ENCODE data around the gene SKOR1. TPM values are rescaled to one million over a fixed set of nuclear protein-coding genes. Genes with fewer than 3 reads are reported as not detected.

The SKOR1 gene
- total and polyA plus RNA-seq, 2 of the 4 experiments (the other 2 are of a cell fraction): 0.03 TPM; not detected in 1

DNA sequence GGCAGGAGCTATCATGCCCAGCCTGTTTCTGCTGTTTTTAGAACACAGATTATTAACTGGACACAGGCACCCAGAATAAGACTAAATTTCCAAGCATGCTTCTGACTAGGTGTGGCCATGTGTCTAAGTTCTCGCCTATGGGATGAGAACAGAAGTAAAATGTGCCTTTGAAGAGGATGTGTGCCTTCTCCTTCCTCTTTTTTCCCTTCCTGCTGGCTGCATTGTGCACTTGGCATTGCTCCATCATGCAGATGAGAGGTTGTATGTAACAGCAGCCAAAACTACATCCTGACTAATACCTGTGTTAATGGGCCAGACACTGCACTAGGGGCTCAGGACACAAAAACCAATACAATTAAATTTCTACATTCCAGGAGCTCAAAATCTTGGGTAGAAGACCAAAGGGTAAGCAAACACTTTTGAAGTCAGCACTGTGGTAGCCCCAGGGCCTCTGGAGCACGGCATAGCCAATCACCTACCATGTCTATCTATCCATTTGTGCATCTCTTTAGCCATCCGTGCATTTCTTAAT, 55.4 kb downstream of the SKOR1 start:
- H3K4me1 ChIP-seq (ENCODE audit: control insufficient read depth, insufficient read depth, low read length): 0 out of 2 replicates have a peak, but pooled peaks cover 2% of the 10 kb centered on the region
- dilution Hi-C loops (cut with HindIII; ENCODE audit: low sequenced_read_pairs, unreplicated experiment): no loop called here
- H4K20me1 ChIP-seq (ENCODE audit: insufficient read depth, low read length): no peaks in the 10 kb centered on the region
- no peak overlapping the region for H2AK5ac ChIP-seq (ENCODE audit: low read depth, low read length)
- ChIA-PET CTCF (no interaction called here), POLR2A (ENCODE audit: unreplicated experiment) (interaction anchor here (0.6 kb wide), 1 partner anchor 1346 kb away, joined by 4 read pairs; no protein-coding TSS in a partner anchor)
- BruUV-seq (replicated peaks): no TSS peak
- no peak overlapping the region for H3K18ac ChIP-seq (ENCODE audit: low read depth, low read length)
- H2AK9ac ChIP-seq (replicated peaks; ENCODE audit: low read depth, low read length, poor library complexity): no peak overlapping the region
- no peak overlapping the region for H3K23ac ChIP-seq (ENCODE audit: low read depth, low read length)
- no peak for ATAC-seq (ENCODE audit: low read depth)
- no peak overlapping the region for H3K4me2 ChIP-seq (ENCODE audit: low read depth, low read length)
- H2AFZ ChIP-seq (replicated peaks; ENCODE audit: low read length, poor library complexity): no peak overlapping the region
- DNase-seq: peak; percentile 20
- no peaks in the 10 kb centered on the region for H3K79me1 ChIP-seq (ENCODE audit: low read depth in 1 of 2, low read length in 2 of 2)
- H3K4me3 ChIP-seq (ENCODE audit: insufficient read depth, low read depth, low read length): no peak overlapping the region
- H2BK120ac ChIP-seq (ENCODE audit: low read depth, low read length): no peak overlapping the region
- H2BK5ac ChIP-seq (ENCODE audit: low read depth, low read length, poor library complexity, severe bottlenecking): no peak overlapping the region
- TF ChIP-seq NFE2L2 (IDR thresholded peaks at IDR 0.05; ENCODE audit: low read depth, low read length): no peak
- TF ChIP-seq MXI1 (IDR thresholded peaks at IDR 0.05; ENCODE audit: borderline replicate concordance, low read depth, low read length): no peak
- TF ChIP-seq RAD21 (IDR thresholded peaks at IDR 0.05; ENCODE audit: low read length): no peak
- TF ChIP-seq FOS (IDR thresholded peaks at IDR 0.05; ENCODE audit: low read depth, low read length): no peak
- TF ChIP-seq MAZ (IDR thresholded peaks at IDR 0.05; ENCODE audit: borderline replicate concordance, low read depth, low read length): no peak
- no peak for TF ChIP-seq BHLHE40 (IDR thresholded peaks at IDR 0.05; ENCODE audit: low read depth, low read length)
- H2BK15ac ChIP-seq (ENCODE audit: low read depth, low read length): no peak overlapping the region
- no peak overlapping the region for H3K4ac ChIP-seq (ENCODE audit: low read depth, low read length)
- no peak overlapping the region for H2BK20ac ChIP-seq (ENCODE audit: low read depth, low read length)
- WGBS, 2 experiments (ENCODE audit: extremely low coverage in 2 of 2, insufficient read length in 1 of 2): 100% methylated on average over 1 of the region's 3 CpGs; no CpG with 5 or more reads in 1 of the 2 experiments
- no peak overlapping the region for H3K14ac ChIP-seq (replicated peaks; ENCODE audit: low read depth, low read length)
- no peak overlapping the region for H4K8ac ChIP-seq (ENCODE audit: low read depth in 2 of 2, low read length in 2 of 2)
- no peak overlapping the region for H3K9ac ChIP-seq (ENCODE audit: low read depth, low read length)
- H4K5ac ChIP-seq (ENCODE audit: low read depth, low read length): no peak overlapping the region
- H3K27me3 ChIP-seq (ENCODE audit: control insufficient read depth, insufficient read depth, low read length): peaks cover 6% of the 10 kb centered on the region
- in situ Hi-C loops (cut with MboI; ENCODE audit: low sequenced_read_pairs): no loop called here
- no peaks in the 10 kb centered on the region for H3K9me1 ChIP-seq (ENCODE audit: insufficient read depth, low read length)
- intact Hi-C loops (cut with micrococcal nuclease): no loop called here
- H3K27ac ChIP-seq (ENCODE audit: insufficient read depth, low read length): no peak overlapping the region
- no peaks in the 10 kb centered on the region for H3K36me3 ChIP-seq (ENCODE audit: control insufficient read depth, insufficient read depth, low read length)
- no peaks in the 10 kb centered on the region for H3K9me3 ChIP-seq (ENCODE audit: control insufficient read depth, insufficient read depth, low read length)
- H3K56ac ChIP-seq (ENCODE audit: extremely low read depth, insufficient read depth, low read length): no peak overlapping the region
- no peak overlapping the region for H4K91ac ChIP-seq (ENCODE audit: insufficient read depth, low read depth, low read length)
